H1 (cell line): ENCODE measurements around the gene ATR. TPM values are rescaled to one million over a fixed set of nuclear protein-coding genes. Genes with fewer than 3 reads are reported as not detected.

Experiments used
- CTCF ChIA-PET: fragments of 300-600 bp; sonication (Branson Sonifier 250); formaldehyde crosslinking; loops from one replicate; lab custom pipeline; 2021; ENCODE audit not compliant: partially characterized antibody; lab: Charles Lee
- POLR2A ChIA-PET: fragments of 300-600 bp; sonication (Branson Sonifier 250); formaldehyde crosslinking; loops from one replicate; lab custom pipeline; 2021; ENCODE audit warnings: inconsistent platforms; ENCODE audit not compliant: partially characterized antibody; lab: Charles Lee
- DNase-seq, 2 experiments: peaks; one replicate each; pipeline versions ENCODE4 v3.0.0 to v3.0.0-alpha.2; 2010 to 2022; ENCODE audit warnings: low spot score in 2 of 2, low read depth in 1 of 2, mixed read lengths in 1 of 2
- FAIRE-seq: peaks from 2 replicates; lab custom pipeline; 2011; peaks lifted over from hg19 to GRCh38; lab: Jason Lieb, UNC
- H2AFZ ChIP-seq: 2 replicates; pipeline ENCODE4 v1.8.1; 2012; ENCODE audit warnings: low read length, inconsistent platforms
- H2AK5ac ChIP-seq: 2 replicates; pipeline ENCODE4 v1.6.1; 2013; ENCODE audit warnings: low read depth, low read length
- H2BK120ac ChIP-seq: replicated peaks from 2 replicates; pipeline ENCODE3; 2013; ENCODE audit warnings: low read depth, low read length, inconsistent platforms
- H2BK12ac ChIP-seq: 2 replicates; pipeline ENCODE4 v1.6.1; 2013; ENCODE audit warnings: low read depth, low read length
- H2BK15ac ChIP-seq: 2 replicates; pipeline ENCODE4 v1.6.1; 2013; ENCODE audit warnings: low read length
- H2BK20ac ChIP-seq: 2 replicates; pipeline ENCODE4 v1.6.1; 2013; ENCODE audit warnings: low read length
- H2BK5ac ChIP-seq: 2 replicates; pipeline ENCODE4 v1.6.1; 2013; ENCODE audit warnings: low read depth, low read length
- H3K14ac ChIP-seq: 2 replicates; pipeline ENCODE4 v1.6.1; 2013; ENCODE audit warnings: inconsistent platforms; ENCODE audit not compliant: insufficient read length
- H3K18ac ChIP-seq: 2 replicates; pipeline ENCODE4 v1.6.1; 2013; ENCODE audit warnings: low read length; ENCODE audit errors: extremely low read depth
- H3K23ac ChIP-seq: 2 replicates; pipeline ENCODE4 v1.6.1; 2013; ENCODE audit warnings: inconsistent platforms; ENCODE audit not compliant: insufficient read length
- H3K23me2 ChIP-seq: 2 replicates; pipeline ENCODE4 v1.6.1; 2013; ENCODE audit warnings: low read depth, low read length
- H3K27ac ChIP-seq: 2 replicates; pipeline ENCODE4 v1.6.1; 2011; ENCODE audit warnings: low read depth, low read length, inconsistent platforms
- H3K27me3 ChIP-seq, 4 experiments: replicated peaks in 1 of 4; 1 replicate in 1 of 4; 2 replicates in 3 of 4; pipeline versions ENCODE4 v1.6.1 to v1.8.1; 2011 to 2013; ENCODE audit warnings: low read length in 3 of 4, mild to moderate bottlenecking in 3 of 4, inconsistent platforms in 2 of 4, mixed read lengths in 2 of 4, moderate library complexity in 1 of 4; ENCODE audit not compliant: control insufficient read depth in 3 of 4, insufficient read depth in 3 of 4; ENCODE audit errors: extremely low read depth in 1 of 4
- H3K36me3 ChIP-seq, 4 experiments: 2 replicates each; pipeline versions ENCODE4 v1.6.1 to v1.8.1; 2011 to 2013; ENCODE audit warnings: mild to moderate bottlenecking in 4 of 4, low read length in 3 of 4, moderate library complexity in 2 of 4, control low read depth in 1 of 4, inconsistent platforms in 1 of 4; ENCODE audit not compliant: insufficient read depth in 4 of 4, control insufficient read depth in 2 of 4
- H3K4ac ChIP-seq: replicated peaks from 2 replicates; pipeline ENCODE3; 2013; ENCODE audit warnings: low read length, low read depth, mixed read lengths, inconsistent platforms; ENCODE audit not compliant: insufficient read length
- H3K4me1 ChIP-seq, 4 experiments: replicated peaks in 1 of 4; 1 replicate in 1 of 4; 2 replicates in 3 of 4; pipeline versions ENCODE4 v1.6.1 to v1.8.1; 2011 to 2013; ENCODE audit warnings: low read length in 3 of 4, inconsistent platforms in 2 of 4, mixed read lengths in 1 of 4; ENCODE audit not compliant: insufficient read depth in 4 of 4, control insufficient read depth in 3 of 4
- H3K4me2 ChIP-seq, 2 experiments: 2 replicates each; pipeline versions ENCODE4 v1.6.1 to v1.8.1; 2011 to 2013; ENCODE audit warnings: low read depth in 2 of 2, low read length in 2 of 2, control low read depth in 1 of 2, inconsistent platforms in 1 of 2, mild to moderate bottlenecking in 1 of 2; ENCODE audit not compliant: insufficient read depth in 1 of 2
- H3K4me3 ChIP-seq, 4 experiments: fragments of 200-600, 300-600 bp in 1 of 4; sonication (generic), shearing (Covaris generic), sonication (Bioruptor Twin) in 1 of 4; 2 replicates each; pipeline versions ENCODE4 v1.5.1 to v1.8.1; 2011 to 2016; ENCODE audit warnings: low read length in 4 of 4, low read depth in 3 of 4, control low read depth in 2 of 4, inconsistent platforms in 2 of 4, mild to moderate bottlenecking in 2 of 4, mixed read lengths in 1 of 4, moderate library complexity in 1 of 4; ENCODE audit not compliant: insufficient read depth in 2 of 4; ENCODE audit errors: extremely low read depth in 1 of 4
- H3K56ac ChIP-seq: replicated peaks from 2 replicates; pipeline ENCODE3; 2013; ENCODE audit warnings: low read depth, mild to moderate bottlenecking, mixed read lengths, low read length, inconsistent platforms; ENCODE audit not compliant: insufficient read length
- H3K79me1 ChIP-seq: 2 replicates; pipeline ENCODE4 v1.6.1; 2013; ENCODE audit warnings: low read depth, low read length, control low read depth
- H3K79me2 ChIP-seq, 2 experiments: 2 replicates each; pipeline versions ENCODE4 v1.6.1 to v1.8.1; 2012 to 2013; ENCODE audit warnings: low read length in 2 of 2, mild to moderate bottlenecking in 2 of 2, inconsistent platforms in 1 of 2; ENCODE audit not compliant: insufficient read depth in 2 of 2, control insufficient read depth in 1 of 2
- H3K9ac ChIP-seq, 4 experiments: replicated peaks in 1 of 4; 1 replicate in 1 of 4; 2 replicates in 3 of 4; pipeline versions ENCODE4 v1.6.1 to v1.8.1; 2011 to 2013; ENCODE audit warnings: low read depth in 3 of 4, low read length in 3 of 4, control low read depth in 2 of 4, mild to moderate bottlenecking in 2 of 4, moderate library complexity in 2 of 4, inconsistent platforms in 1 of 4; ENCODE audit errors: extremely low read depth in 1 of 4
- H3K9me3 ChIP-seq, 2 experiments: 2 replicates each; pipeline versions ENCODE4 v1.6.1 to v1.8.1; 2012 to 2013; ENCODE audit warnings: mild to moderate bottlenecking in 2 of 2, moderate library complexity in 2 of 2, control low read depth in 1 of 2, inconsistent platforms in 1 of 2, low read depth in 1 of 2, low read length in 1 of 2, mixed read lengths in 1 of 2; ENCODE audit not compliant: insufficient read depth in 2 of 2
- H4K20me1 ChIP-seq, 2 experiments: replicated peaks in 1 of 2; 2 replicates each; pipeline versions ENCODE3 to v1.8.1; 2011 to 2013; ENCODE audit warnings: inconsistent platforms in 2 of 2, low read length in 2 of 2, mild to moderate bottlenecking in 1 of 2; ENCODE audit not compliant: insufficient read depth in 2 of 2, control insufficient read depth in 1 of 2
- H4K5ac ChIP-seq: 2 replicates; pipeline ENCODE4 v1.6.1; 2013; ENCODE audit warnings: low read length, low read depth, mixed read lengths, inconsistent platforms; ENCODE audit not compliant: insufficient read length
- H4K8ac ChIP-seq: 2 replicates; pipeline ENCODE4 v1.8.0; 2013; ENCODE audit warnings: mild to moderate bottlenecking, moderate library complexity, low read length, inconsistent platforms; ENCODE audit not compliant: insufficient read depth; ENCODE audit errors: extremely low read depth
- H4K91ac ChIP-seq: replicated peaks from 2 replicates; pipeline ENCODE3; 2013; ENCODE audit warnings: low read length, mixed read lengths, inconsistent platforms; ENCODE audit not compliant: insufficient read length
- RBBP5 ChIP-seq: IDR thresholded peaks from 2 replicates; pipeline ENCODE4 v1.7.1; 2012; ENCODE audit warnings: low read depth, mild to moderate bottlenecking, inconsistent platforms, low read length, moderate library complexity, borderline replicate concordance
- TEAD4 ChIP-seq: IDR thresholded peaks from 2 replicates; pipeline ENCODE4 v1.6.1; 2012; ENCODE audit warnings: low read depth, low read length, inconsistent platforms, mixed read lengths
- WGBS, 2 experiments: shearing (Covaris generic) in 1 of 2; methylation state at CpG; one replicate each; pipeline versions ENCODE4 v1.1.6 to v1.1.7; 2013 to 2015; ENCODE audit warnings: low lambda C conversion rate in 2 of 2, mixed read lengths in 2 of 2, inconsistent platforms in 1 of 2, low coverage in 1 of 2, missing lambda C conversion rate in 1 of 2; ENCODE audit not compliant: insufficient replicate concordance in 2 of 2, insufficient coverage in 1 of 2, insufficient read length in 1 of 2; ENCODE audit errors: extremely low coverage in 1 of 2, missing lambda C conversion rate in 1 of 2; 5-methylcytosine and 5-hydroxymethylcytosine counted together
- polyA plus RNA-seq, 7 experiments: library from polyadenylated mRNA; depleted of rRNA in 3 of 7; stranded (reverse) in 5 of 7; unstranded in 2 of 7; fragments of >200 nt in 5 of 7; fragments of 200-250 nt in 2 of 7; gene quantifications; 1 replicate in 5 of 7; 2 replicates in 1 of 7; 4 replicates in 1 of 7; pipeline versions ENCODE4 v1.2.1 to v1.2.3, GENCODE V29; 2011 to 2013; ENCODE audit warnings: missing spikeins in 2 of 7, mixed read lengths in 2 of 7
- total RNA-seq: library from RNA; stranded (reverse); fragmentation: NEBNext Ultra II Directional; extraction: Animal tissue kit (Norgen Biotek cat#: 25700); gene quantifications from 2 replicates; pipeline ENCODE4 v1.2.1, GENCODE V29; 2021

The ATR gene
- total and polyA plus RNA-seq, 2 of the 8 experiments (the other 6 are each of a cell fraction or from before 2014, with no cell fraction given), result 8.4 to 23.2 TPM

DNA sequence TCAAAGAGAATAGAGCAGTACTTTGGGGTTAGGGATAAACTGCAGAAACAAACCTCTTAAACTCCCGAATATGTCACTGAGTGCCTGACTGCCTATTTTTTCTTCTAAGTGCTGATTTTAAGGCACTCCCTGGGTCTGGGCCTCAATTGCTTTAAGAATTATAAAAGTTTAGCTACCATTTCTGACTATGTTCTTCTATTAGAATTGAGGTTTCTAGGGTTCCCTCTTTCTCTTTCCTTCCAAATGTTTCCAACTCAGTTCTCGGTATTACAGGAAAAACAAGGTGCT is 46.6 kb upstream of the ATR start:
- H4K20me1 ChIP-seq, result no peaks in the 10 kb centered on the region
- DNase-seq (no peak), FAIRE-seq (no peak)
- CTCF ChIA-PET, result interaction anchor here (0.6 to 1.7 kb wide), 4 partner anchors 16 to 369 kb away, joined by 3 to 5 read pairs (median 3); no protein-coding TSS in a partner anchor
- H2BK120ac ChIP-seq, result no peak overlapping the region
- no peak overlapping the region for H3K4me2 ChIP-seq
- H4K91ac ChIP-seq, result no peak overlapping the region
- H3K36me3 ChIP-seq, result no peaks in the 10 kb centered on the region
- H2AFZ ChIP-seq, result no peak overlapping the region
- no peak overlapping the region for H3K27ac ChIP-seq
- H3K14ac ChIP-seq, result no peak overlapping the region
- no peaks in the 10 kb centered on the region for H3K79me1 ChIP-seq
- no peak overlapping the region for H2AK5ac ChIP-seq
- no peak overlapping the region for H2BK20ac ChIP-seq
- H3K18ac ChIP-seq, result no peak overlapping the region
- no peak overlapping the region for H4K5ac ChIP-seq
- POLR2A ChIA-PET, result interaction anchor here (2.1 kb wide), 1 partner anchor 18 kb away, joined by 4 read pairs; no protein-coding TSS in a partner anchor
- no peaks in the 10 kb centered on the region for H3K4me1 ChIP-seq
- H3K23me2 ChIP-seq, result no peaks in the 10 kb centered on the region
- H3K9me3 ChIP-seq, result no peaks in the 10 kb centered on the region
- no peak overlapping the region for H3K4me3 ChIP-seq
- H3K27me3 ChIP-seq, result no peaks in the 10 kb centered on the region
- no peak overlapping the region for H3K23ac ChIP-seq
- no peak overlapping the region for H3K56ac ChIP-seq
- H2BK12ac ChIP-seq, result no peak overlapping the region
- no peak overlapping the region for H2BK15ac ChIP-seq
- H3K9ac ChIP-seq, result no peak overlapping the region
- 89% methylated on average over 2 of the region's 2 CpGs; no CpG with 5 or more reads in 1 of the 2 experiments for WGBS, 2 experiments
- H3K79me2 ChIP-seq, result no peaks in the 10 kb centered on the region
- H2BK5ac ChIP-seq, result no peak overlapping the region
- H3K4ac ChIP-seq, result no peak overlapping the region
- no peak overlapping the region for H4K8ac ChIP-seq
- no peak for TF ChIP-seq RBBP5
- no peak for TF ChIP-seq TEAD4
